ENCODE results near the gene HAUS7. TPM values are rescaled to one million over a fixed set of nuclear protein-coding genes. Genes with fewer than 3 reads are reported as not detected.
"Not testable (repeated sequence)": the region's sequence is repeated elsewhere in the genome, so short reads cannot be mapped to it uniquely, and the experiment has no call there.

HAUS7 gene
- total RNA-seq, 2 donors from 2014 or later: 10.5 to 15.9 TPM

- DNase-seq (ENCODE audit: low spot score): no peak
- Histone ChIP-seq H3K27me3 (no peaks in the 10 kb centered on the region), H3K36me3 (no peaks in the 10 kb centered on the region)
Observed at GRCh38 chrX:153406011-153406410, 64.4 kb downstream of the HAUS7 start.

DNA sequence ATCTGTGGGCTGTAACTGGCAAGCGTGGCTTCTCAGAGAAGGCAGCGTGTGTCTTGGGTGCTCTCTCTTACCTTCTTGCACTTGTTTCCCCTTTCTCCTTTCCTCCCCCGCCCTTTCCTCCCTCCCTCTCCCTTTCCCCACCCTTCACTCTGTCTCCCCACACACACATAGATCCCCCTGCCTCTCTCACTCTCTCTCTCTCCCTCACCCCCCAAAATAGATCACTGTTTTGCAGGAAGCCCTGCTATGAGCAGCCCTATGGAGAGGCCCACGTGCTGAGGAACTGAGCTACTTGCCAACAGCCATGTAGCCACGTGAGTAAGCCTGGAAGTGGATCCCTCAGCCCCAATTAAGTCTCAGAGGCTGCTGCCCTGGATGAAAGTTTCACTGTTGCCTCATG is 65.0 kb downstream of the HAUS7 start:
- Histone ChIP-seq H3K27ac (no peak overlapping the region), H3K4me1 (no peaks in the 10 kb centered on the region), H3K27me3 (no peaks in the 10 kb centered on the region), H3K36me3 (no peaks in the 10 kb centered on the region), H3K4me3 (no peak overlapping the region), H3K9me3 (no peaks in the 10 kb centered on the region)
- DNase-seq (ENCODE audit: low spot score): no peak
- TF ChIP-seq, protein P1, sequence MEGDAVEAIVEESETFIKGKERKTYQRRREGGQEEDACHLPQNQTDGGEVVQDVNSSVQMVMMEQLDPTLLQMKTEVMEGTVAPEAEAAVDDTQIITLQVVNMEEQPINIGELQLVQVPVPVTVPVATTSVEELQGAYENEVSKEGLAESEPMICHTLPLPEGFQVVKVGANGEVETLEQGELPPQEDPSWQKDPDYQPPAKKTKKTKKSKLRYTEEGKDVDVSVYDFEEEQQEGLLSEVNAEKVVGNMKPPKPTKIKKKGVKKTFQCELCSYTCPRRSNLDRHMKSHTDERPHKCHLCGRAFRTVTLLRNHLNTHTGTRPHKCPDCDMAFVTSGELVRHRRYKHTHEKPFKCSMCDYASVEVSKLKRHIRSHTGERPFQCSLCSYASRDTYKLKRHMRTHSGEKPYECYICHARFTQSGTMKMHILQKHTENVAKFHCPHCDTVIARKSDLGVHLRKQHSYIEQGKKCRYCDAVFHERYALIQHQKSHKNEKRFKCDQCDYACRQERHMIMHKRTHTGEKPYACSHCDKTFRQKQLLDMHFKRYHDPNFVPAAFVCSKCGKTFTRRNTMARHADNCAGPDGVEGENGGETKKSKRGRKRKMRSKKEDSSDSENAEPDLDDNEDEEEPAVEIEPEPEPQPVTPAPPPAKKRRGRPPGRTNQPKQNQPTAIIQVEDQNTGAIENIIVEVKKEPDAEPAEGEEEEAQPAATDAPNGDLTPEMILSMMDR (IDR thresholded peaks at IDR 0.05): no peak

More at GRCh38 chrX:153406011-153406410, 64.4 kb downstream of the HAUS7 start:
- no peaks in the 10 kb centered on the region for H3K9me3 ChIP-seq
- no peak overlapping the region for H3K4me3 ChIP-seq
- TF ChIP-seq, protein P1 (IDR thresholded peaks at IDR 0.05): no peak
- H3K4me1 ChIP-seq: no peaks in the 10 kb centered on the region
- no peak overlapping the region for H3K27ac ChIP-seq

GRCh38 chrX:153404333-153404732 is 66.0 kb downstream of the HAUS7 start:
- H3K4me1 ChIP-seq; DNase-seq (ENCODE audit: low spot score); H3K4me3 ChIP-seq; H3K9me3 ChIP-seq; H3K36me3 ChIP-seq; H3K27me3 ChIP-seq; H3K27ac ChIP-seq: not testable (repeated sequence)

DNA sequence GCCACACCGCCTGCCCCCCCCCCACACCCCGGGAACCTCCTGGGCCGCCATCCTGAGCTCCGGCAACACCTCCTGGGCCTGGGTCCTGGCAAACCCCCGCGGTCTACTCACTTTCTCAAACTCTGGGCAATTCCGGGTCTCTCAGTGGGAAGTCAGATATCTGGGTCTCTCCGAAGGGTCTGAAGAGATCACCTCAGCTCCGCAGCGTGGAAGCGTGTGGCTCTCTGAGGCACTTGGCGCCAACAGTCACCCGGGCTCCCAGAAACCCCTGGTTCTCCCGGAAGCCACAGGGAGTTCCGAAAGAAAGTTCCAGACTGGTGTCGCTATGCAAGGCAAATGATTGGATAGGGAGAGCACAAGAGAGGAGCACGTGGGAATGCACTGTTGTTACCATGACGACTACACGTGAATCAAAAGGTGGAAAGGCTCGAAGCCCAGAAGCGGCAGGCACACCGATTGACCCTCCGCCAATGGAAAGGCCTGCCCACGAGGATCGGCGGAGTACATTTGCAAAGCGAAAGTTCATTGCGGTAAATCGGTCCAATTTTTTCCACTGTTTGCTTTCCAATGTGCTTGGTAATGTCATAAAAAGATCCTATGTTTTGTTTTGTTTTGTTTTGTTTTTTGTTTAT is 69.1 kb downstream of the HAUS7 start, which contains the start of gene PNMA6E:
TSS of gene PNMA6E (minus strand) at position 218 of the 632 bp plus-strand sequence. CDS start 2,501 bp downstream, outside the sequence.
- Histone ChIP-seq H3K27me3 (no peaks in the 10 kb centered on the region), H3K36me3 (no peaks in the 10 kb centered on the region), H3K4me1 (no peaks in the 10 kb centered on the region), H3K27ac (no peak within 1 kb of the TSS), H3K4me3 (no peak within 1 kb of the TSS), H3K9me3 (no peaks in the 10 kb centered on the region)
- TF ChIP-seq, protein P1 (IDR thresholded peaks at IDR 0.05): no peak
- no peak for DNase-seq (ENCODE audit: low spot score)

GRCh38 chrX:153400146-153401132 is 69.9 kb downstream of the HAUS7 start:
- Histone ChIP-seq H3K27me3 (no peaks in the 10 kb centered on the region), H3K4me3 (no peak overlapping the region), H3K9me3 (no peaks in the 10 kb centered on the region), H3K27ac (no peak overlapping the region), H3K36me3 (no peaks in the 10 kb centered on the region), H3K4me1 (no peaks in the 10 kb centered on the region)
- no peak for DNase-seq (ENCODE audit: low spot score)
- TF ChIP-seq, protein P1 (IDR thresholded peaks at IDR 0.05): peak; percentile 31 to 61

Measured in right atrium auricular region (tissue), 2 donors.